HG03097 (cell line): Measurements from ENCODE around the gene NR2F1-AS1.
"Not testable (repeated sequence)": the region's sequence is repeated elsewhere in the genome, so short reads cannot be mapped to it uniquely, and the experiment has no call there.

Experiments used
- ATAC-seq: cut with Tn5 transposase; IDR thresholded peaks from one replicate; pipeline ENCODE4 v1.9.1; 2021; ENCODE audit not compliant: unreplicated experiment, low FRiP score

The NR2F1-AS1 gene

GRCh38 chr5:93401634-93402213 is 179.3 kb downstream of the NR2F1-AS1 start:
- ATAC-seq: no peak

- no peak for ATAC-seq
These were observed 181.3 kb downstream of the NR2F1-AS1 start for GRCh38 chr5:93399675-93400074.

- no peak for ATAC-seq
These were observed 185.0 kb downstream of the NR2F1-AS1 start for GRCh38 chr5:93395971-93396379.

- no peak for ATAC-seq
These were observed 186.0 kb downstream of the NR2F1-AS1 start for GRCh38 chr5:93395010-93395409.

- no peak for ATAC-seq
These were observed 186.7 kb downstream of the NR2F1-AS1 start for GRCh38 chr5:93394301-93394700.

- ATAC-seq: not testable (repeated sequence)
These were observed 189.8 kb downstream of the NR2F1-AS1 start for GRCh38 chr5:93391169-93391568.

- no peak for ATAC-seq
These were observed 195.4 kb downstream of the NR2F1-AS1 start for GRCh38 chr5:93385655-93386054.

GRCh38 chr5:93384995-93385394 is 196.0 kb downstream of the NR2F1-AS1 start:
- no peak for ATAC-seq

- no peak for ATAC-seq
These were observed 197.0 kb downstream of the NR2F1-AS1 start for GRCh38 chr5:93384026-93384425.

- ATAC-seq: no peak
These were observed 198.7 kb downstream of the NR2F1-AS1 start for GRCh38 chr5:93382188-93382825.

GRCh38 chr5:93381057-93381456 is 200.0 kb downstream of the NR2F1-AS1 start:
- ATAC-seq: no peak

GRCh38 chr5:93378073-93378472 is 202.9 kb downstream of the NR2F1-AS1 start:
- no peak for ATAC-seq

- ATAC-seq: no peak
These were observed 209.1 kb downstream of the NR2F1-AS1 start for GRCh38 chr5:93371893-93372292.

- no peak for ATAC-seq
These were observed 216.6 kb downstream of the NR2F1-AS1 start for GRCh38 chr5:93364378-93364777.

GRCh38 chr5:93360436-93361088 is 220.5 kb downstream of the NR2F1-AS1 start:
- ATAC-seq: no peak

- ATAC-seq: no peak
These were observed 221.1 kb downstream of the NR2F1-AS1 start for GRCh38 chr5:93359960-93360305.
